ENCODE data around the gene RBM33.
A peak's percentile ranks its signal among the peaks of the same experiment; 100 is the strongest.
"Not testable (repeated sequence)": the region's sequence is repeated elsewhere in the genome, so short reads cannot be mapped to it uniquely, and the experiment has no call there.

RBM33 gene

GRCh38 chr7:155665079-155665956 lies 20.9 kb downstream of the RBM33 start:
- no peak for DNase-seq

GRCh38 chr7:155665957-155666287 lies 21.5 kb downstream of the RBM33 start:
- DNase-seq = no peak

DNA sequence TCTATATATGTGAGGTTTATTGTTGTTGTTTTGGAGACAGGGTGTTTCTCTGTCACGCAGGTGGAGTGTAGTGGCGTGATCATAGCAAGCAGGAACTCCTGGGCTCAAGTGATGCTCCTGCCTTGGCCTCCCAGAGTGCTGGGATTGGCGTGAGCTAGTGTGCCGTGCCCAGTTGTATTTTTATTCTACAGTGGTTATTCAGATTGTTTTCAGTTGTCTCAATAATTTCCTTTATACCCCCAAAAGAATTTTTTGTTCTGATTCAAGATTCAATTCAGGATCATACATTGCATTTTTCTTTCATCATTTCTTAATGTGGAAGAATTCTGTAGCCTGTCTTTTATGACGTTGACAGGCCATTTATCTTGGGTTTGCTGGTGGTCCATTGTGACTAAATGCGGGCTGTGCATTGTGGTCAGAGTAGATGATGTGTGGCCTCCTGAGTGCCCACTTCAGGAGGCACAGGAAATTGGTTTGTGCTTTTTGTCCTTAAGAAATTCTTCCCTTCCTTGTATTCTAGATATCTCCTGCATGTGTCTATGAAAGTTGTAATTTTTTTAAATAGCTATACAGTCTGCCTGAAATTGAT lies 22.9 kb downstream of the RBM33 start:
- no peak for DNase-seq

- DNase-seq = peak; percentile 43
Measured at GRCh38 chr7:155669717-155670505, 25.4 kb downstream of the RBM33 start.

DNA sequence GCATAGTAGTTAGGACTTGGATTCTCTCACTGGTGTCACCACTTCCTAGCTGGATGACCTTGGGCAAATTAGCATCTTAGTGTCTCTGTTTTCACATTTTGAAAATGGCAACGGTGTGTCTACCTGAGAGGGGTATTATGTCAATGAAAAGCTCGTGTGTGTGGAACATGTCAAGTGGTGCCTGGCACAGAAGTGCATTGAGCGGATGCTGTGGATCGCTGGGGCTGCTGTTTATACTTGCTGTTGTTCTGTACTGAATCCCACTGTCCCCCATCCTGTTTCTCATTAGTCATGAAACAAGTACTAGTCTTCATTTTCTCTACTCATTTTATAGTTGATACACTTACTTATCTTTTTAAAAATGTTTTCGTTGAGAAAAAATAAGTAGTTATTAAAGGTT lies 26.1 kb downstream of the RBM33 start:
- no peak for DNase-seq

GRCh38 chr7:155674556-155674955 lies 30.1 kb downstream of the RBM33 start:
- no peak for DNase-seq

DNA sequence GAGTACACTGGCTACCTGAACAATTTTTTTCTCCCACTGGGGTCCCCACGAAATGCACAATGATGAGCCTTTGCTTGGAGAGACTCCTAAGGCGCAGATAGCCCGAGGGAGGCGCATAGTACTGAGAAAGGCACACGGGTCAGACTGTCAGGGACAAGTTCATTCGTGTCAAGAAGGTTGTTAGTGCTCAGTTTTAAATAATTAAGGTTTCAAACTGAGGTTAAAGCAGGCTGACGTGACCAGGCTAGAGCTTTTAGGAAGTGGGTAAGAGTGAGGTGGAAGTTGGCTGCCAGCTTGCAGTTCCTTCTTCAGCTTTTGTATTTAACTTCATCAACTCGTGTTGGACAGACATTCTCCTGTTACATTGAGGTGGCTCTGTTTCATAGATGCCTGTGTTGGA lies 31.6 kb downstream of the RBM33 start:
- DNase-seq = no peak

GRCh38 chr7:155677688-155678087 lies 33.2 kb downstream of the RBM33 start:
- DNase-seq = no peak

DNA sequence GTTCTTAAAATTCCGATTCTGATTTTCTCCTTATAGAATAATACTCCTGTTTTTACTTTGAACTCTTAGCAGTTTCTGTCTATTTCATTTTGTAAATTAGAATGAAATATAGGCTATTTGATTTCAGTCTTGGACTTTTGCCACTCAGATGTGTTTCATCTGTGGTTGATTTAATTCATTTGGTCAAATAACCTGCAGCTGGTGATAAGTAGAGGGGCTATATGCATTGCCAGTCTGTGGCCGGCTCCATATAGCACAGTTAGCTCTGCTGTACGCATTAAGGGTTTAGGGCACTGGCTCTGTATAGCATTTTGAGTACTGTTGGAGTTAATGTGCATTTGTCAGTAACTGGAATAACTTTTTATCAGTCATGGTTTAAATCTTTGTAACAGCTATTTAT lies 35.7 kb downstream of the RBM33 start:
- DNase-seq = no peak

GRCh38 chr7:155680864-155681263 lies 36.4 kb downstream of the RBM33 start:
- no peak for DNase-seq

DNA sequence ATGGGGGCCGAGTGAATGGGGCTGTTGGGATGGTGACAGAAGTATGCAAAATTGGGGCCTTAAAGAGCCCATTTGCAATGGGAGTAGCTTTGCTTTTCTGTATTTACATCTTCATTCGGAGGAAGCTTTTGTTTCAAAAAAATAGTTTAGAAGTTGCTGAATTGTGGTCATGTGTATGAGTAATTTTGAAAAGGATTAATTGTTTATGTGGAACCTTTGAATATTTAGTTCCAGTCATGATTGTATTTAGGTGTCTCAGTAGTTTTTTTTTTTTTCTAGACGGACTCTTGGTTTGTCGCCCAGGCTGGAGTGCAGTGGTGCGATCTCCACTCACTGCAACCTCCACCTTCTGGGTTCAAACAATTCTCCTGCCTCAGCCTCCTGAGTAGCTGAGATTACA lies 37.2 kb downstream of the RBM33 start:
- DNase-seq = no peak

DNA sequence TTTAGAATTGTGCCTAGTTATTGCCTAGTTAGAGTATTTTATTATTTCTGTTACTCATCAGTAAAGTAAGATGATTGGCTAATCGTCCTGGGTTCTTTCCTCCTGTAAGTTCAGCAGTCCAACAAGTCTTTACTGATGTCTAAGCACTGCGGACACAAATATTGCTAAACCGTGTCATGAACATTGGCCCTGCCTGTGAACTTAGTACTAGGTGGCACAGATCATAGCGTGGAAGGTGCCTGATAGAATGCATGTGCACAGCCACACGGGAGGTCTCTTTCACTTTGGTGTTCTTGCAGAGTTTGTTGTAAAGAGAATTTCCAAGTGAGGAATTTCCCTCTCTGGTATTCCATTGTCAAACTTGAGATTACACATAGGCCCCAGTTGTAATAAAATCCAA lies 38.0 kb downstream of the RBM33 start:
- DNase-seq = no peak

- no peak for DNase-seq
Measured at GRCh38 chr7:155683098-155683497, 38.6 kb downstream of the RBM33 start.

DNA sequence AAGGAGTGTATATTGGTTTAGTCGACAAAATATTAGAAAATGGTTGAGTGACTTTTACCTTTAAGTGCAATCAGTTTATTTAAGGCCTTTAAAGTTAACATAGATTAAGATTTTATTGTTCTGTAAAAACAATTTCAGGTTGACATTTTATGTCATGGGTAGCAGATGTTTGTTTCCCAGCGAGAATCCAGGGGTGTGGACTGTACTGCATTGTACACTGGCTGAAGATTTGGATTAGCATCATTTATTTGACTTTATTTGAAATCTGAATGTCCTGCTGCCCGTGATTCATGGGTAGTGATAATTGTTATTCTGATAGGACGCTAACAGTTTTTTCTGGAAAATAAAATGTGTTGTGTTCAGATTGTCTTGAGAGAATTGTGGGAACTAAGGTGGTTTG lies 39.3 kb downstream of the RBM33 start:
- DNase-seq = no peak

DNA sequence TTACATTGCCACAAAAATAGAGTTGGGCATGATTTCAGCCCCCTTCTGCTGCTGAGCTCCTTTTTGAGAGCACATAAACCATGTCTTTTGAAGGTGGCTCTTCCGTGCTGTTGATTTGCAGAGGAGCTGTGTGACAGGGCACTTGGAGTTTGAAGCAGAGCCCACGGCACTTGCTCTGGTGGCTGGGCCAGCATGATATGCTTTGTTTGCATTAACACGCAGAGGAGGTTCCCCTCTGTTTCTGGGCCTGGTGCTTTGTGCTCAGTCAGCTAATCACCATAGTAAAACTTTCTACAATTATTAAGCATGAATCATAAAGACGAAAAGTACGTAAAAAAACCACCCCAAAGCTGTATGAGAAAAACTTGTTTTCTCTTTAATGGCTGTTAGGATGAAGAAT lies 40.1 kb downstream of the RBM33 start:
- no peak for DNase-seq

DNA sequence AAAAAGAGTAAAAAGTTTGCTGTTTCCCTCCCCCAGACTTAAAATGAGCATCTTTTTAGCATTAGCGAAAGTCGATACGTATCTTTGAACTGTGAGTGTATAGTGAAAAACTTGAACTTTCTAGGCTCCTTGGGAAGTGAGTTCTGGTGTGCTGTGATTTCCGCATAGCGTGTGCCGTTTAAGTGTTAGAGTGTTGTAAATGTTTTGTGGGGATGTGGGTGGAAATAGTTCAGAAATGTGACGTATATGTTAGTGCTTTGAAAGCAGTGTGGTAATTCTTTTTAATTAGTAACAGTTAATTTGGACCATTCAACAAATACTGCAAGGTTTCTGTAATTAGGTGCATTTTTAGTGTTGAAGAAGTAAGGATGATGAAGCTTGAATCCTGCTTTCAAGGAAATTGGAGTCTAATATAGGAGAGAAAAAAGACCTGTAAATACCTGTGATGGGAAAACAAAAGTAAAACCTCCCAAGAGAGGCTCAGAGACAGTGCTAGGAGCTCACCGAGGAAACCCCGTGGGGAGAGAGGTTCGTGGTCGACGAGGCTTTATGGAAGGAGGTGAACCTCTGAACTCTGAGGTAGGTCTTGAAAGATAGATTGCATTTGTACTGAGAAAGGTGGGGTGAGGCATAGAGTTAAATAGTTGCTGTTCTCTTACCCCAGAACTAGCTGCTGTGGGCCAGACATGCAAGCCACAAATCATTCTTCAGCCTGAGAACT lies 40.8 kb downstream of the RBM33 start:
- no peak for DNase-seq

DNA sequence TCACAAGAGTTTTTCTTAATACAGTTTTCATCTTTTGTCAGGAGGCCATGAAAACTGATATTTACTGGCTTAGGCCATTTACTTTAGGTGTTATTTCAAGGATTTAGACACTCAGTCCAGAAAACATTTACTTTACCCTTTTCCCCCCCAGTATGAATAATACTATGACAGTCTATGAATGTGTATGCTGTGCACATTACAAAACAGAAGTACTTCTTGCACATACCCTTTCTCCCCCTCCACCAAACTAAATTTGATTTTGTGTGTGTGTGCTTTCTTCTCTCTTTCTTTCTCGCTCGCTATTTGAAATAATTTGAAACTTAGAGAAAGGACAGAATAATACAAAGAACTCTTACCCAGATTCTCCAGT lies 41.3 kb downstream of the RBM33 start:
- no peak for DNase-seq

- not testable (repeated sequence) for DNase-seq
Measured at GRCh38 chr7:155686620-155687324, 42.3 kb downstream of the RBM33 start.

DNA sequence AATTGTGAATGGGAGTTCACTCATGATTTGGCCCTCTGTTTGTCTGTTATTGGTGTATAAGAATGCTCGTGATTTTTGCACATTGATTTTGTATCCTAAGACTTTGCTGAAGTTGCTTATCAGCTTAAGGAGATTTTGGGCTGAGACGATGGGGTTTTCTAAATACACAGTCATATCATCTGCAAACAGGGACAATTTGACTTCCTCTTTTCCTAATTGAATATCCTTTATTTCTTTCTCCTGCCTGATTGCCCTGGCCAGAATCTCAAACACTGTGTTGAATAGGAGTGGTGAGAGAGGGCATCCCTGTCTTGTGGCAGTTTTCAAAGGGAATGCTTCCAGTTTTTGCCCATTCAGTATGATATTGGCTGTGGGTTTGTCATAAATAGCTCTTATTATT lies 43.8 kb downstream of the RBM33 start:
- DNase-seq = not testable (repeated sequence)

GRCh38 chr7:155690655-155691054 lies 46.2 kb downstream of the RBM33 start:
- not testable (repeated sequence) for DNase-seq

DNA sequence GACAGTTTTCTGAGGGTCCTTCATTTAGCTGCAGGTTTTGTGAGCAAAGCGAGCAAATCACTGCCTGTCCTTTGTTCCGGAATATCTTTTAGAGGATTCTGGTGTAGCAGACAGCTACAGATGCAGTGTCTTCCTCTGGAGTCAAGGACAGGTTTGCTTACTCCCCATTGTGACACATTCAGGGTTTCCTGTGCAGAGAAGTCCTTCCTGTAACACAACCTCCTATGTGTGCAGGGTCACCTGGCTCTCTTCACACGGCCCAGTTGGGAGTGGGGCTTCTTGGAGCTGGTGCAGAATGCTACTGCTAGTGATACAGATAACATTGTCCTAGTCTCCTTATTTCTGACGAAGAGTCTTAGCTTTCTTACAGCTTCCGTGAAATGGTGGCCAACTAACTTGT lies 47.9 kb downstream of the RBM33 start:
- DNase-seq = no peak

DNA sequence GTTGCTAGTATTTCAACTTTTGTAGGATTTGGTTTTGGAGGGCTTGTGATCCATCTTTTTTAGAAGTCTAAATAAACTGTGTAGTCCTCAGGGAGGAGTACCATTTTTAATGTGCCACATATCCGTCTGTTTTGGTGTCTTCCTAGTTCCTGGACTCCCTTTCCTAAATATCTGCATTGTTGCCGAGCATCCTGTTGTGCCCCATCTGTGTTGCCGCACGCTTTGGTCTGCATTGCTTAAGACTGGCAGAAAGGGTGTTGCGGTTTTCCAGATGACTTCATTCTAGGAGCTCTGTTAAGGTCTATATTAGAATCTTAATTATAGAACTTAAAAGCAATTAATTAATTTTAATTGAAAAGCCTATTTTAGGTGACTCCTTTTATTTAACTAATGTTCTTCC lies 49.4 kb downstream of the RBM33 start:
- DNase-seq = no peak

DNA sequence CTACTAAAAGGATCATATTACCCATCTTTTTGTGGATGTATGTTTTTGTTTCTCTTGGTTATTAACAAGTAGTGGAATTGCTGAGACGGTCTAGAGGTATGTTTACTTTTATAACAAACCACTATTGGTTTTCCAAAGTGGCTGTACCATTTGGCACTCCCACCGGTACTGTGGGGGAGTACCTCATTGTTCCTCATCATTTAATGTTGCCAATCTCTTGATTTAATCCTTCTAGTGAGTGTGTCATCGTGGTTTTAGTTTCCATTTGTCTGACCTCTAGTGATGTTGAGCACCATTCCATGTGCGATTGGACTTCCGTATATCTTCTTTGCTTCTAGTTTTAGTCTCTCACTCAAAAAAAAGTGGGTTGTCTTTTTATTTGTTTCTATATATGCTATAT lies 50.4 kb downstream of the RBM33 start:
- no peak for DNase-seq

Measured in left hindlimb (tissue), 1 donor.